ENCODE measurements around the gene MEIG1.
"Not testable (repeated sequence)": the region's sequence is repeated elsewhere in the genome, so short reads cannot be mapped to it uniquely, and the experiment has no call there.

MEIG1 gene

DNA sequence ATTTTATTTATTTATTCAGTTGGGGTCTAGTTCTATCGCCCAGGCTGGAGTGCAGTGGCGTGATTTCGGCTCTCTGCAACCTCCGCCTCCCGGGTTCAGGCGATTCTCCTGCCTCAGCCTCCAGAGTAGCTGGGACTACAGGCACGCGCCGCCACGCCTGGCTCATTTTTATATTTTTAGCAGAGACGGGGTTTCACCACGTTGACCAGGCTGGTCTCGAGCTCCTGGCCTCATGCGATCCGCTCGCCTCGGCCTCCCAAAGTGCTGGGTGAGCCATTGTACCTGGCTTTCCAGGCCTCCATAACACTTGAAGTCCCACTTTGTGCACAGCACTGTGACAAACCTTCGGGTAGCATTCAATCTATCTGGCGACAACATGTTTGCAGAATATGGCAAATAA, 4.3 kb upstream of the MEIG1 start:
- DNase-seq (ENCODE audit: low spot score), result no peak

DNA sequence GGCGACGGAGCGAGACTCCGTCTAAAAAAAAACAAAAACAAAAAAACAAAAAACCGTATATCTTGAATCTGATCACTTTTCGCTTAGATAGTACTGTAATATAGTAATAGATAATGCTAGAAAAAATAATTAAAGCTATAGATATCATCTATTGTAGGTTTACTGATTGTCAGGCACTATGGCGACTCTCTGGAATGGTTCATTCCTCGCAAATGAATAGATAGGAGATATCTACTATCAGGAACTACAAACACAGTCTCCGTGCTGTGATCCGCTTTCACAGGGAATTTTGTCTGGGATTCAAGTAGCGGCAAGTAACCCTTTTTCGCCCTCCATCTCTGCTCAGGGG, 342 bp upstream of the MEIG1 start:
- no peak for DNase-seq (ENCODE audit: low spot score)

DNA sequence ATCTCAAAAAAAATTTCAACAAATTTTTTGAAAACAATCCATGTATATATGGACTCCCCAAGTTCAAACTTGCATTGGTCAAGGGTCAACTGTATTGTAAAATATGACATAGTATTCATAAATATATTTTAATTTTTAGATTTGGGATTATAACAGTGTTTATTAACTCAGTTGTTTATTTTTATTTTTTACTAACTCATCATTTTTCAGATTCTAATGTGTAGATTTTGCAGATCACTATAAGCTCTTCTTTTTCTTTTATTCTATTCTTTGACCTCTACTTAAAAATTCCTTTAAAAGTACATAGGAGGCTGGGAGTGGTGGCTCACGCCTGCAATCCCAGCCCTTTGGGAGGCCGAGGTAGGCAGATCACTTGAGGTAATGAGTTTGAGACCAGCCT, 8.7 kb downstream of the MEIG1 start:
- no peak for DNase-seq (ENCODE audit: low spot score)

DNA sequence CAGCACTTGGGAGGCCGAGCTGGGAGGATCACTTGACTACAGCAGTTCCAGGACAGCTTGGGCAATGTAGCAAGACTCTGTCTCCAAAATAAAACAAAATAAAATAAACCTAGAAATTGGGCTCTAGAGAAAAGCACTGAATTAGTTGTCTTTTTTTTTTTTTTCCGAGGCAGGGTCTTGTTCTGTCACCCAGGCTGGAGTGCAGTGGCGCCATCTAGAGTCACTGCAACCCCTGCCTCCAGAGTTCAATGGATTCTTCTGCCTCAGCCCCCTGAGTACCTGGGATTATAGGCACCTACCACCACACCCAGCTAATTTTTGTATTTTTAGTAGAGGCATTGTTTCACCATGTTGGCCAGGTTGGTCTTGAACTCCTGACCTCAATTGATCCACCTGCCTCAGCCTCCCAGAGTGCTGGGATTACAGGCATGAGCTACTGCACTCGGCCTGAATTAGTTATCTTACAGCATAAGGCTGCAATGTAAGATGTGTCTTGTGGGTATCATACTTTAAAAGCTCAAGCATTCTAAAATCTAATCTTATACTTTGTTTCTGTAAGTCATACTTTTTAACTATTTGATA, 12.8 kb downstream of the MEIG1 start:
- DNase-seq (ENCODE audit: low spot score), result no peak

DNA sequence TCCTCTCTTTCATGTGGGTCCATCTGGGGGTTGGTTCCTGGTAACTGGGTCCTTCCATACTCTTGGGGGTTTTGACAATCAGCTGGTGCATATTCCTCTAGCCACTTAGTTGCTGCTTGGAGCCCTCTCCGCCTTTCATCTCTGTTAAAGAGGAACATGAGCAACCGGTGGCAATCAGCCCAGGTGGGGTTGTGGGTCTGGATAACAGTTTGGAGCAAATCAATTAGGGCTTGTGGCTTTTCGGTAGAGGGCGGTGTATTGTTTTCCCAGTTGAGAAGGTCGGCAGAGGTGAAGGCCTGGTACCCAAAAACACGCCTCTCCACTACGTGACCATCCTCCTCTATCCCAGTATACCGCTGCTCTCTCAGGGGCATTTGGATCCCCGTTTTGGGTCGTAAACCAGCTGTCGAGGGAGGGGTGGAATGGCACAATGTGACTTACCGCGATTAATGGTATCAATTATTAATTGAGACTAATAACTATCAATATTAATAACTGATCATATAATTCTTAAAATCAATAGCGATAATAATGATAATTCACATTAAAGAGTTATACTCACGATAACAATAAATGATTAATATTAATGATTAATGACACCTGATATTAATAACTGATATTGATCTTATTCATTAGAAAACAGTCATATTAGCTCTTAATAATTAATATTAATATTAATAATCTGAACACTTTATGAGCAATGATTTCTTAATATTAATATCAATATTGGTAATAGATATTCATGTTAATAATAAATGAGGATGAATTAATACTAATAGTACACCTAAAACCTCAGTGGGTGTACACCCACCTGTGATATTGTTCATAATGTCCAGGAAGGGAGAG, 15.2 kb downstream of the MEIG1 start:
- DNase-seq (ENCODE audit: low spot score), result not testable (repeated sequence)

DNA sequence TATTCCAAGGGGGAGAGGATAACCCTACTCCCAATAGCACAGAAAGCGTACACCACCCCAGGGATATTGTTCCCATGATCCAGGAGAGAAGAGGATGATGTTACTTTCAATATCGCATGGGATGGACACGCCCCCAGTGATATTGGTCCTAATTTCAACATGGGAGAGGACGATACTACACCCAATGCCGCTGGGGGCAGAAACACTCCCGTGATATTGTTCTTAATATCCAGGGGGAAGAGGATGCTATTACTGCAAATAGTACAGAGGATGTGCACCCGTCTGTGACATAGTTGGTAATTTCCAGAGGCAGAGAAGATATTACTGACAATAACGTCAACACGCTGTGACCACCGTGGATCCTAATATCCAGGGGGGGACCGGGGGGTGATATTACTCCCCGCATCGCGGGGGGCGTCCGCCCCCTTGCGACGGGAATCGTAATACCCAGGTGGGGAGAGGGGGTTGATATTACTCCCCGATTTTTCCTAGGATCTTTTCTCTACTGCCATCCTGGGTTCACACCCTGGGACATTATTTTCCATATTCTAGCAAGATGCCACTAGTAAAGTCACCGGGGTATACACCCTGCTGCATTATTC, 16.6 kb downstream of the MEIG1 start:
- no peak for DNase-seq (ENCODE audit: low spot score)

DNA sequence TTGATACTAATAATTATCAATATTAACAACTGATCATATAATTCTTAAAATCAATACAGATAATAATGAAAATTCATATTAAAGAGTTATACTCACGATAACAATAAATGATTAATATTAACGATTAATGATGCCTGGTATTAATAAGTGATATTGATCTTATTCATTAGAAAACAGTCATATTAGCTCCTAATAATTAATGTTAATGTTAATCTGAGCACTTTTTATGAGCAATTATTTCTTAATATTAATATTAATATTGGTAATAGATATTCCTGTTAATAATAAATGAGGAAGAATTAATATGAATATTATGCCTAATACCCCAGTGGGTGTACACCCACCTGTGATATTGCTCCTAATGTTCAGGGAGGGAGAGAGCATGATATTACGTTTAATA, 23.6 kb downstream of the MEIG1 start:
- DNase-seq (ENCODE audit: low spot score), result no peak

DNA sequence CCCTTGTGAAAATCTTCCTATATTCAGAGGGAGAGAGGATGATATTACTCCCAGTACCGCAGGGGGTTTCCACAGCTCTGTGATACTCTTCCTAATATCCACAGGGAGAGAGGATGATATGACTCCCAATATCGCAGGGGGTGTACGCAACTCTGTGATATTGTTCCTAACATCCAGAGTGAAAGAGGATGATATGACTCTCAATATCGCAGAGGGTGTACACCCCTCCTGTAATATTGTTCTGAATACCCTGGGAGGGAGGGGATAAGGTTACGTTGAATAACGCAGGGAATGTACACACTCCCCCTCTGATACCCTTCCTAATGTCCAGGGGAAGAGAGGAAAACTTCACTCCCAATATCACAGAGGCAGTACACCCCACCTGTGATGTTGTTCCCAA, 30.4 kb downstream of the MEIG1 start:
- DNase-seq (ENCODE audit: low spot score), result not testable (repeated sequence)

DNA sequence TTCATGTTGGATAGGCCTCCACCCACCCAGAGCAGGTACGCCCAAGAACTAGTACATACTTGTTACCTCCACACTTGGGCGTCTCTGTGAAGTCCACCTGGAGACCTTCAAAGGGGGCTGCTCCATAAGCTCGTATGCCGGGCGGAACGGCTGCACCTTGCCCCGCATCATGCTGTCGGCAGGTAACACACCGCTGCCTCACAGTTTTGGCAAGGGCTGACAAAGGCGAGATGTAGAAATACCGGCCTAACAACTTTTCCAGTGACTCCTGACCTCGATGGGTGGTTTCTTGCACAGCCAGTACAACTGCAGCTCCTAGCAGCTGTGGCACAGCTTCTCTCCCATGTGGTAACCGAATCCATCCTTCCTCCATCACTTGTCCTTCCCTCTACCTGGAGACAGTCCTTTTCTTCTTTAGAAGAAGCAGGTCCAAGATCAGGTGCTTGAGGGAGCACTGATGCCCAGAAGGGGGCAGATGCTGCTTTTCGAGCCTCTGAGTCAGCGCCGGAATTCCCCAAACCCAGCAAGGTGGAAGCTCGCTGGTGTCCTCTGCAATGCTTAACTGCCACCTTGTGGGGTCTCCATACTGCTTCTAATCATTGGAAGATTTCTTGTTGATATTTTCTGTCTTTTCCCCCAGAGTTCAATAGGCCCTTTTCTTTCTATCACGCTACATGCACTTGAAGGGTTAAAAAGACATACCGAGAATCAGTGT, 32.0 kb downstream of the MEIG1 start:
- DNase-seq (ENCODE audit: low spot score), result not testable (repeated sequence)

DNA sequence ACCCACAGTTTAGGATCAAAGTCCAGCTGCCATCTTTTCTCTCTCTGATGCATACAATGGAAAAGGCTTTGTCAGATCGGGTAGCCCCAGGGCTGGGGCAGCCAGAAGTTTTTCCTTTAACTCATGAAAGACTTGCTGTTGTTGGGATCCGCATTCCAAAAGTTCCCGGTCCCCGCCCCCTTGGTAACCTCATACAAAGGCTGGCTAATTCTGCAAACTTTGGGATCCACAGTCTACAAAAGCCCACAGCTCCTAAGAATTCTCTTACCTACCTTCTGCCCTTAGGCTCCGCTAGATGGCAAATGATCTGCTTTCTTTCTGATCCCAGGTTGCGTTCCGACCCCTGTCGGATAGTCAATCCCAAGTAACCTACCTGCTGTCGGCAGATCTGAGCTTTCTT, 33.1 kb downstream of the MEIG1 start:
- DNase-seq (ENCODE audit: low spot score), result not testable (repeated sequence)

DNA sequence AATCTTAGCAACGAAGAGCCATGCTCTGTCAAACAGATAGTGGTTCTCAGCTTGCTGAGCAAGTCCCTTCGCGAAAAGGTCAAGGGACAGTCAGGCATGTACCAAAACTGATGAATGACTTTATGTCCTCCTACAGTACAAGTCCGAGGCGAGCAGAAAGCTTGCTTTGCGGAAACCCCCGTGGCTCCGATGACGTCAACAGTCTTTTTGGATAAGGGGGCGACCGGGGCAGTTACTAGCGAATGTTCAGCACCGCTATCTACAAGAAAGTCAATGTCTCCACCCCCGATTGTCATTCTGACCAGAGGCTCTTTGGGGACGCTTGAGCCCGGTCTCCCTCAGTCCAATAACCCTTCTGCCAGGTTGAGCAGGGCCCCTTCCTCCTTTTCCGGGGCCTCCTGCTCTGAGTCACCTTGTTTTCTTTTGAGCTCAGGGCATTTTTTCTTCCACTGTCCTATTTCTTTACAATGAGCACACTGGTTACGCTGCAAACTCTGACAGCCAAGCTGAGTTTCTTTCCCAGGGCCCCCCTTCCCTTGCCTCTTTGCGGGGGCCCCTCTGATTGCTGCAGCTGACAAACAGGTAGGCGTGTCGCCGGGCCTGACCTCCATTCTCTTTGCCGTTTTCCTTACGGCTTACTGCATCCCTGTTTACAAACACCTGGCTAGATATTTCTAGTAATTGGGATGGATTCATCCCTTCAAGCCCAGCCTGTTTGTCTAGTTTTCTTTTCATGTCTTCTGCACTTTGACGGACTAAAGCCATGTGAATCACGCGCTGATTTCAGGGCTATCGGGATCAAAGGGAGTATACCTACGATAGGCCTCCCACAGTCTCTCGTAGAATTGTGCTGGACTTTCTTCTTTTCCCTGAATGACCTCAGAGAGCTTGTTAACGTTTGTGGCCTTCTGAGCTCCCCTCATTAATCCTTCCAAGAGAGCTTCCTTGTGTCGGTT, 34.6 kb downstream of the MEIG1 start:
- DNase-seq (ENCODE audit: low spot score), result not testable (repeated sequence)

DNA sequence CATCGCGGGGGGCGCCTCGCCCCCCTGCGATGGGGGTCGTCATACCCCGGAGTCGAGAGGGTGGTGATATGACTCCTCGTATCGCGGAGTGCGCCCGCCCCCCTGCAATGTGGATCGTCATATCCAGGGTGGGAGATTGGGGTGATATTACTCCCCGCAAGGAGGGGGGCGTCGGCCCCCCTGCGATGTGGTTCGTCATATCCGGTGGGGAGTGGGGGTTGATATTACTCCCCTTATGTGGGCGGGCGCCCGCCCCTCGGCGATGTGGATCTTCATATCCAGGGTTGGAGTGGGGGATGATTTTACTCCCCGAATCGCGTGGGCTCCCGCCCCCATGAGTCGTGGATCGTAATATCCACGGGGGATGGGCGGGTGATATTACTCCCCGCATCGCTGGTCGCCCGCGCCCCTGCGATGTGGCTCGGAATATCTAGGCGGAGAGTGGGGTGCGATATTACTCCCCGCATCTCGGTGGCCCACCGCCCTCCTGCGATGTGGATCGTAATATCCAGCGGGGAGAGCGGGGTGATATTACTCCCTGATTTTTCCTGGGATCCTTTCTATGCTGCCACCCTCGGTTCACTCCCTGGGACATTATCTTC, 36.9 kb downstream of the MEIG1 start:
- no peak for DNase-seq (ENCODE audit: low spot score)

DNA sequence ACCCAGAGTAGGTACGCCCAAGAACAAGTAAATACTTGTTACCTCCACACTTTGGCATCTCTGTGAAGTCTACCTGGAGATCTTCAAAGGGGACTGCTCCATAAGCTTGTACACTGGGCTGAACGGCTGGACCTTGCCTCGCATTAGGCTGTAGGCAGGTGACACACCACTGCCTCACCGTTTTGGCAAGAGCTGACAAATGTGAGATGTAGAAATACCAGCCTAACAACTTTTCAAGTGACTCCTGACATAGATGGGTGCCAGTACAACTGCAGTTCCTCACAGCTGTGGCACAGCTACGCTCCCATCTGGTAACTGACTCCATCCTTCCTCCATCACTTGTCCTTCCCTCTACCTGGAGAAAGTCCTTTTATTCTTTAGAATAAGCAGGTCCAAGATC, 54.3 kb downstream of the MEIG1 start:
- not testable (repeated sequence) for DNase-seq (ENCODE audit: low spot score)

DNA sequence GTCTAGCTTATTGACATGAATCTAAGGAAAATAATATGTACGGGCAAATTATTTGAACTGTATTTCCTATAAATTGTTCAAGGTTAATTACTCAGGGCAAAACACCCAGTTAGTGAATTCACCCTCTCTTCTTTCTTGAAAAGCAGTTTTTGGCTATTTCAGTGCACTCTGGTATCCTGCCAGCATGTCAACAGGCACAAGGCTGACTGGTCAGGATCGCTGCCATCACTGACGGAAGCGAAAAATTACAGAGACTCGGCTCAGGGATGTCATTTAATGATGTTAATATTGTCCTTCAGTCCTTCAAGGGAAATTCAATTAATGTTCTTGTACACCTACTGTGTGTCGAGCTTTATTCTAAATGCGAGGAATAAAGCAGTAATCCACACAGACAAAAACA, 56.3 kb downstream of the MEIG1 start:
- no peak for DNase-seq (ENCODE audit: low spot score)

DNA sequence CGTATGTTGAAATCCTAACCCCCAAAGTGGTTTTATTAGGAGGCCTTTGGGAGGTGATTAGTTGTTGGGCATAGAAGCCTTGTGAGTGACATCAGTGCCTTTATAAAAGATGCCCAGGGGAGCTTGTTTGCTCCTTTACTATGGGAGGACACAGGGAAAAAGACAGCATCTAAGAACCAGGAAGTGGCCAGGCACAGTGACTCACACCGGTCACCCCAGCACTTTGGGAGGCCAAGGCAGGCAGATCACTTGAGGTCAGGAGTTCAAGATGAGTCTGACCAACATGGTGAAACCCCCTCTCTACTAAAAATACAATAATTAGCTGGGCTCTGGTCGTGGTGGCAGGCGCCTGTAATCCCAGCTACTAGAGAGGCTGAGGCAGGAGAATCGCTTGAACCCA, 61.8 kb downstream of the MEIG1 start:
- not testable (repeated sequence) for DNase-seq (ENCODE audit: low spot score)

Data from AG08396 (cell line).